Stimulated activated CD8-positive, alpha-beta memory T cell treated with anti-CD3 and anti-CD28 coated beads, Interleukin-4, amount 100 ng/mL, for 24 hours (primary cell): Measurements from ENCODE around the gene POP7.
"Not testable (repeated sequence)": the region's sequence is repeated elsewhere in the genome, so short reads cannot be mapped to it uniquely, and the experiment has no call there.

Experiments
- DNase-seq: peaks from one replicate; pipeline ENCODE4 v3.0.0-alpha.2; 2020; ENCODE audit warnings: low read depth

Gene POP7

GRCh38 chr7:100705753-100706671 is at the start of gene POP7:
Gene POP7 (plus strand): TSS chr7:100706121. CDS start chr7:100706831, 710 bp downstream.
- peak; percentile 99 for DNase-seq

DNA sequence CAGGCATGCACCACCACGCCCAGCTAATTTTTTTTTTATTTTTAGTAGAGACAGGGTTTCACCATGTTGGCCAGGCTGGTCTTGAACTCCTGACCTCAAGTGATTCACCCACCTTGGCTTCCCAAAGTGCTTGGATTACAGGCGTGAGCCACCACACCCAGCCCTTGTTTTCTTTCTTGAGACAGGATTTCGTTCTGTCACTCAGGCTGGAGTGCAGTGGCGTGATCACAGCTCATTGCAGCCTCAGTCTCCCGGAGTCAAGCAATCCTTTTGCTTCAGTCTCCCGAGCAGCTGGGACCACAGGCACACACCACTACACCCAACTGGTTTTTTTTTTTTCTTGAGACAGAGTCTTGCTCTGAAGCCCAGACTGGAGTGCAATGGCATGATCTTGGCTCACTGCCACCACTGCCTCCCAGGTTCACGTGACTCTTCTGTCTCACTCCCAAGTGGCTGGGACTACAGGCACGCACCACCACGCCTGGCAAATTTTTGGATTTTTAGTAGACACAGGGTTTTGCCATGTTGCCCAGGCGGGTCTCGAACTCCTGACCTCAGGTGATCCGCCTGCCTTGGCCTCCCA is 43.6 kb upstream of the POP7 start:
- not testable (repeated sequence) for DNase-seq

GRCh38 chr7:100665168-100665726 is 40.7 kb upstream of the POP7 start:
- DNase-seq: no peak

GRCh38 chr7:100667331-100668068 is 38.4 kb upstream of the POP7 start:
- DNase-seq: no peak

- no peak for DNase-seq
Observed at GRCh38 chr7:100668069-100668449, 37.9 kb upstream of the POP7 start.

DNA sequence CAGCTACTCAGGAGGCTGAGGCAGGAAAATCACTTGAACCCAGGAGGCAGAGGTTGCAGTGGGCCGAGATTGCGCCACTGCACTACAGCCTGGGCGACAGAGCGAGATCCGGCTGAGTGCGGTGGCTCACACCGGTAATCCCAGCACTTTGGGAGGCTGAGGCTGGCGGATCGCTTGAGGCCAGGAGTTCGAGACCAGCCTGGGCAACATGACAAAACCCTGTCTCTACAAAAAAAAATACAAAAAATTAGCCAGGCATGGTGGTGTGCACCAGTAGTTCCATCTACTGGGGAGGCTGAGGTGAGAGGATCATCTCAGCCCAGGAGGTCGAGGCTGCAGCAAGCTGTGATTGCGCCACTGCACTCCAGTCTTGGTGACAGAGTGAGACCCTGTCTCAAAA is 36.8 kb upstream of the POP7 start:
- DNase-seq: not testable (repeated sequence)

- no peak for DNase-seq
Observed at GRCh38 chr7:100670074-100670473, 35.8 kb upstream of the POP7 start.

- no peak for DNase-seq
Observed at GRCh38 chr7:100671353-100672327, 34.3 kb upstream of the POP7 start.

- peak; percentile 98 for DNase-seq
Observed at GRCh38 chr7:100673302-100673941, 32.5 kb upstream of the POP7 start, which contains the start of gene GNB2. Gene GNB2 (plus strand): TSS chr7:100673740. CDS start chr7:100676266, 2,526 bp downstream.

DNA sequence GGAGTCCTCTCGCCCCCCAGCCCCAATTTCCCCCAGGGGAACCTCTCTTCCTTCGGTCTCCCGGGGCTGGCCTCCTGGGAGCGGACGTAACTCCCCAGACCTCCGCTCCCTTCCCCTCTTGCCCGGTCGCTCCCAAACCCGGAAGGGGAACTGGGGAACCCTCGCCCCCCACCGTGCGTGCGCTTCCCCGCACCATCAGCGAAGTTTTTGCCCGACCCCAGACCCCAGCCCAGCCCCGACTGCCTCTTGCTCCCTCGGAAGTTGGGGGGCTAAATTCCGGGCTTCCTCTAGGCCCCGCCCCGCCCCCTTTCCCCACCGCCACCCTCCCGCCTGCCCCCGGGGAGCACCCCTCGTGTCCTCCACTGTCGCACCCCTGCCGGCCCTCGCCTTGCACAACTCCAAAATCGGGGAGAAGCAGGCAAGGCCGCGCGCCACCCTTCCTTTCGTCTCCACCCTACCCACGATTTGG is 31.9 kb upstream of the POP7 start:
- peak; percentile 44 for DNase-seq

DNA sequence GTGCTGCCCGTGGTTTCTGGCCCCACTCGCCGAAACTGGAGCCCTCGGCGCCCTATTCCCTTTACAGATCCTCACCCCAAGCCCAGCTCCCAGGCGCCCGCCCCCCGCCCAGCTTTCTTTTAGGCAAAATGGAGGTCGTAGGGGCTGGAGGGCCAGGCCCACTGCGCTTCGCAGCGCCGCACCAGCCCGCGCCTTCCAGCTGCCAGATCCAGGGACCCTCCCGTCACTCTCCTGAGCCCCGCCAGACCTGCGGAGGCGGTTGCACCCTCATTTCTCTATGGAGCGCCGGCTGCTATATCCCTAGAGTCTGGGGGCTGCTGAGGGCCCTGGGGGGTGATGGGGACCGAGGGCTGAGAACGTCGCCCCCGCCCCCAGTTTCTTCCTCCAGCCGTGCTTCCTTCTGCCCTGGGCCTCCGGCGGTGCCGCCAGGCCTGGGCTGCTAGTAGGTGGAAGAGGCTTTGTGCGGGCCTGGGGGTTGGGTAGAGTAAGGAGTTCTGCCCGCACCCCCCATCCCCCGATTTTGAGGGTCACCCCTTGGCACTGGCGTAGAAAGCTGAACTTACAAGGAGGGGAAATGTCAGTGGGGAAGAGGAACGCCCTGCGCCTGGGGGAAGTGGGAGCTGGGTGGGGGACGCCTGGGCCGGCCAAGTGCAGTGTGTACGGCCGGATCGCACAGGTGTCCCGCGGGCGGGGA is 31.4 kb upstream of the POP7 start:
- no peak for DNase-seq

GRCh38 chr7:100675105-100675451 is 30.8 kb upstream of the POP7 start:
- peak; percentile 28 for DNase-seq

- peak; percentile 75 for DNase-seq
Observed at GRCh38 chr7:100675581-100676350, 30.2 kb upstream of the POP7 start.

DNA sequence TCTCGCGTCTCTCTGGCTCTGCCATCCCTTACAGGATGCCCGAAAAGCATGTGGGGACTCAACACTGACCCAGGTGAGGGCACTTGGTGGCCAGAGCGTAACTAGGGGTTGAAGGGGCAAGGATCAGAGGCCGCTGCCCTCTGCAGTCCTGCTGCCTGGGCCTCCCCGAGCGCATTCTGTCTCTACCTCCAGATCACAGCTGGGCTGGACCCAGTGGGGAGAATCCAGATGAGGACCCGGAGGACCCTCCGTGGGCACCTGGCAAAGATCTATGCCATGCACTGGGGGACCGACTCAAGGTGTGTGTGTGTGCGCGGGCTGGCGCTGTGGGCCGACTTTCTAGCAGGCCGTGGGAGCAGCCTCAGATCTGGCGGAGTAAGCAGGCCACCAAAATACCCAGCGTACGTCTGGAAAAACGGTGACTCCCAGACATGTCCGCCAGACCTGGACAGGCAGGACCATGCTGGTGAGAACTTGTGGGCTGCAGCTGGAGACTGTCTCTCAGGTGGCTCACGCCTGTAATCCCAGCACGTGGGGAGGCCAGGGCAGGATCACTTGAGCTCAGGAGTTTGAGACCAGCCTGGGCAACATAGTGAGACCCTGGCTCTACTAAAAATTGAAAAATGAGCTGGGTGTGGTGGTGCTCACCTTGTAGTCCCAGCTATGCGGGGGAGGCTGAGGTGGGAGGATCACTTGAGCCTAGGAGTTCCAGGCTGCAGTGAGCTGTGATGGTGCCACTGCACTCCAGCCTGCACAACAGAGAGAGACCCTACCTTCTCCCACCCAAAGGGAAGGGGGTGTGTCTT is 29.2 kb upstream of the POP7 start:
- DNase-seq: no peak

DNA sequence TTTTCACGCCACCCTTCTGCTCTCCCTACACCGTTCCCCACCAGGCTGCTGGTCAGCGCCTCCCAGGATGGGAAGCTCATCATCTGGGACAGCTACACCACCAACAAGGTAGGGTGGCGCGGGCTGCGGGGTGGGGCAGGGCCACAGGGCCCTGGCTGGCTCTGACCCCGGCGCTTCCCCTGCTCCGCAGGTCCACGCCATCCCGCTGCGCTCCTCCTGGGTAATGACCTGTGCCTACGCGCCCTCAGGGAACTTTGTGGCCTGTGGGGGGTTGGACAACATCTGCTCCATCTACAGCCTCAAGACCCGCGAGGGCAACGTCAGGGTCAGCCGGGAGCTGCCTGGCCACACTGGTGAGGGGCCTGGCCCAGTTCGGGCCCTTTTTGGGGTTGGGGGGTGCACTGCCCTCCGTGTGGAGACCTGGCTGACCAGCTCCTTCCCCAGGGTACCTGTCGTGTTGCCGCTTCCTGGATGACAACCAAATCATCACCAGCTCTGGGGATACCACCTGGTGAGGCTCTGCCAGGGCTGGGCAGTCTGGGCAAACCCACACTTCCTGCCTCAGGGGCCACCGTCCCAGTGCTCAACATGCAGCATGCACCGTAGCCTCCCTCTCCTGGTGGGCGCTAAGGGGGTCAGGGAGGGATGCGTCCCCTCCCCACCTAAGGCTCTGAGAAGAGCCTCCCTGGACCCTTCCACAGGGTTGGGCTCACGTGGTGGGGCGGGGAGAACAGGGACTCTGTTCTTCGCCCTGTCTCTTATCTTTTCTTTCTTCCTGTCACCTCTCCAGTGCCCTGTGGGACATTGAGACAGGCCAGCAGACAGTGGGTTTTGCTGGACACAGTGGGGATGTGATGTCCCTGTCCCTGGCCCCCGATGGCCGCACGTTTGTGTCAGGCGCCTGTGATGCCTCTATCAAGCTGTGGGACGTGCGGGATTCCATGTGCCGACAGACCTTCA is 28.3 kb upstream of the POP7 start:
- no peak for DNase-seq

- DNase-seq: no peak
Observed at GRCh38 chr7:100678291-100678984, 27.5 kb upstream of the POP7 start.
